Measurements from ENCODE around the gene PNPLA2.

PNPLA2 gene

GRCh38 chr11:783581-784015 lies 35.1 kb upstream of the PNPLA2 start:
- DNase-seq (ENCODE audit: low read depth in 3 of 3) = no peak

GRCh38 chr11:786235-787083 lies 32.3 kb upstream of the PNPLA2 start:
- DNase-seq (ENCODE audit: low read depth in 3 of 3) = no peak

- DNase-seq (ENCODE audit: low read depth in 3 of 3) = no peak
Measured at GRCh38 chr11:787084-787675, 31.5 kb upstream of the PNPLA2 start.

DNA sequence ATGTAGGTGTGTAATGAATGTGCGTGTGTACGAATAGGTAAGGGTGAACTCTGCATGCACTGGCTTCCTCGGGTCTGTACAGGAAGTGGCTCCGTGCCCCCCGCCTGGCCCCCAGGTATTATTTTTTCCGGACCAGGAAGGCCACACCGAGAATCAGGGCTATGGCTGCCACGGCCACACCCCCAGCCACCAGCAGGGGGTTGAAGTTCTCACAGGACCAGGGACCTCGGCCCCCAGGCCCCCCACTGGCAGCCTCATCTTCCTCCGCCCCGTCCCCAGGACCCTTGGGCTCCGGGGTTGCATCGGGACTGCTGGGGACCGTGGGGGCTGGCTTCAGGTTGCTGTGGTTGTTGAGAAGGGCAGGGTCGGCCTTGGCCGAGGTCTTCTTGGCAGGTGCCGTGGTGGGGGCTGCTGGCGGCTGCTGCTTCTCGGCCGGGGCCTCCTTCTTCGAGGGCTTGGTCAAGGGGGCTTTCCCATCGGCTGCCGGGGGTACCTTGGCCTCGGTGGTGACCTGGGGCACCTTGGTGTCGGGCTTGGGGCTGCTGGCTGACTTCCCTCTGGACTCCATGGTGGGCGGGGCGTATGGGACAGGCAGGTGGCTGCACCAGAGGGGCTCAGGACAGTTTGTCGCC lies 30.6 kb upstream of the PNPLA2 start:
- no peak for DNase-seq (ENCODE audit: low read depth in 3 of 3)

DNA sequence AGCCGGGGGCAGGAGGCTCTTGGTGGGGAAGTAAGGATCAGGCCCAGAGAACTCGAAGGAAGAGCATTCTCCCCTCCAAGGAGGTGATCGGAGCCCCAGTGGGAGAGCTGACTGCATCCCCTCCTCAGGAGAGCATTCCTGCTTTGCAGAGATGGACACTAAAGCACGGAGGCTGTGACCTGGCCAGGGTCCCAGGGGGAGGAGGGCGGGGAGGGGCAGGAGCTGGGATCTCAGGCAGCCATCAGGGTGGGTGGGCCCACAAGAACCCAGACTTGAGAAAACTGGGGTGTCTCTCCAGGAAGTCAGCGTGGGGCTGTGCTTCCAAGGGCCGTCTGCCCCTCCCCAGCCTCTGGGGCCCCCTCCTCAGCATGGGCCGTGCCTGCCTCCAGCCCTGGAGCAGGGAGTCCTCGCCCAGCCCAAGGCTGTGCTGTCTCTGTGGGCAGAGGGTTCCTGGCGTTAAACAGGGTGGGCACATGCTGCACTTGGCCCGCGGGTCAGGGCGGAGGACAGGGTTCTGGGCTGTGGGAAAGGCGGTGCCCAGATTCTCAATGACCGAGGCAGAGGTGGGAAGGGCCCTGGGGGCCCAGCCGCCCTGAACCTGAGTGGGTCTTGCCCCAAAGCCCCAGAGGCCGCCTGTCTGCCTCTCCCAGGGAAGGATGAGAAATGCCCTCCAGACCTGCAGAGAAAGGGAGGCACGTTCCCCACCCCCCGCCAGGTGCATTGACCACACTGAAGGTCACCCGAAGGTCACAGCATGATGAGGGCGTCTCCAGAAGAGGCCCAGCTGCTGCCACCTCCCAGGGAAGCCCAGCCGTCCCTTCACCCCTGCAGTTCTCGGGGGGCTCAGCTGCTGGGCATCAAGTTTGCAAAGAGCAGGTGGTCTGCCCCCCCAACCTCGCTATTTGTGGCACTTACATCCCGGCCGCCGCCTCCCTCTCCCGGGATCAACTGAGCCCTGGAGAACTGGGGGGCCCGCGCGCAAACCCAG lies 29.5 kb upstream of the PNPLA2 start:
- no peak for DNase-seq (ENCODE audit: low read depth in 3 of 3)

GRCh38 chr11:789943-790342 lies 28.8 kb upstream of the PNPLA2 start, which contains the start of gene CEND1:
Gene CEND1 (minus strand): TSS chr11:790090. CDS start chr11:788576, 1,514 bp downstream.
- DNase-seq (ENCODE audit: low read depth in 3 of 3) = peak in 1 of 3 experiments; percentile 56

GRCh38 chr11:790721-791564 lies 27.8 kb upstream of the PNPLA2 start:
- DNase-seq (ENCODE audit: low read depth in 3 of 3) = no peak

DNA sequence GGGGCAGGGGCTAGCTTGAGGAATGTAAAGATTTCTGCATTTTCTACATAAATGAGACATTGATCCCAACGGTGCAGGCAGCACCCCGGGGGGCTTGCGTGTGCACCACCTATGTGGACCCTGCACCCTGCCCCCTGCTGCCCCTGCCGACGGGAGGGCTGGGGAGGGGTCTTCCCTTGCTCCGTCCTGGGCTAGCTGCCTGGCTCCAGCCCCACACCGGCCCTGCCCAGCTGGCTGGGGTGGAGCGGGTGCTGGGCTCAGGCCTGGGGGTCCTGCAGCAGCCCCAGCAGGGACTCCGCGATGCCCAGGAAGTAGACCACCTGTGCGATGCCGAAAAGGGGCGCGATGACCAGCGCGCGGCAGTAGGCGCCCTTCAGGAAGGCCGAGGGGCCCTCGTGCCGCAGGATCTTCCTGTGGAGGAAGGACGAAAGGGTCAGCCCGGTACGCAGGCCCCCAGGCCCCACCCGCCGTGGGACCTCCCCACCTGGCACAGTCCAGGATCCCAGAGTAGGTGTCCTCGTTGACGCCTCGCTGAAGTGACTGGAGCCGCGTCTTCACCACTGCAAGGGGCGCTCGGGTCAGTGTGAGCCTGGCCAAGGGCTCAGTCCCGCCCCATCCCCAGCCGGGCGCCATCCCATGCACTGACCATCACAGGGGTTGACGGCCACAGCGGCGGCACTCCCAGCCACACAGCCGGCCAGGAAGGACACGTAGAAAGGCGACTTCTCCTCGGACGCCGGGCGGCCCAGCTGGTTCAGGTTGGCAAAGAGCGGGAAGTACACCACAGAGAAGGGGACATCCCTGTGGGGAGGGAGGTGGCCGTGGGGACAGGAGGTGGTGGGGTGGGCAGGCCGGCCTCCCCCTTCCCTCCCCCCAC lies 26.8 kb upstream of the PNPLA2 start:
- DNase-seq (ENCODE audit: low read depth in 3 of 3) = no peak

- no peak for DNase-seq (ENCODE audit: low read depth in 3 of 3)
Measured at GRCh38 chr11:792535-792821, 26.2 kb upstream of the PNPLA2 start.

- DNase-seq (ENCODE audit: low read depth in 3 of 3) = no peak
Measured at GRCh38 chr11:792873-793272, 25.8 kb upstream of the PNPLA2 start.

GRCh38 chr11:793556-793955 lies 25.2 kb upstream of the PNPLA2 start:
- no peak for DNase-seq (ENCODE audit: low read depth in 3 of 3)

DNA sequence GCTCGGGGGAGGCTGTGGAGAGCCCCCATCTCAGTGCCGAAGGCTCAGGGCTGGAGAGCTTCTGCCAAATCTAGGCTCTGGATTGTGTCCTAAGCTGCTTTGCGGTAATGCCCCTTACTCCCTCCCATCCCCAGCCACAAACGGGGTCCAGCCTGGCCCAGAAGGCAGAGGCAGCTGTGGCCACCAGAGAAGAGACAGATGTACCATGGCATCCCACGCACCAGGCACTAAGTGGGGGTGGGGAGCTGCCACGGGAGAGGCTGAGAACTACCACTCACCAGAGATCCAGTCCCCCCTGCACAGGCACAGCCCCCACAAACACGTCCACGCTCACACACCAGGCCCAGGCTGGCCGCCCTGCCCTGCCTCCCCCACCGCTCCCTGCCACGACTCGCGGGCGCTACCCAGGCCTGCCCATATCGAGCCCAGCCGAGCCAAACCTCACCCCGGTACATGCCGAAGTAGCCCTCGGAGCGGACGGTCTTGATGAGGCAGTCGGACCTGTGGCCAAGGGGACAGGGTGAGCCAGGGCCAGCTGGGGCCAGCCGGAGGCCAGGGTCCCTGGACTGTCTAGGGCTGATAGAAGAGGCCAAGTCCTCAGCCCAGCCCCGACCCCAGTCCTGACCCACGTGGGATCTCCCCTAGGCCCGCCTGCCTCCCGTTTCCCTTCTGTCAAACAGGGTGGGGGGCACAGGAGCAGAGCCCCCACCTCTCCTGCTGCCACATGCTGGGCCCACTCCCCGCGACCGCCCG lies 24.5 kb upstream of the PNPLA2 start:
- DNase-seq (ENCODE audit: low read depth in 3 of 3) = no peak

DNA sequence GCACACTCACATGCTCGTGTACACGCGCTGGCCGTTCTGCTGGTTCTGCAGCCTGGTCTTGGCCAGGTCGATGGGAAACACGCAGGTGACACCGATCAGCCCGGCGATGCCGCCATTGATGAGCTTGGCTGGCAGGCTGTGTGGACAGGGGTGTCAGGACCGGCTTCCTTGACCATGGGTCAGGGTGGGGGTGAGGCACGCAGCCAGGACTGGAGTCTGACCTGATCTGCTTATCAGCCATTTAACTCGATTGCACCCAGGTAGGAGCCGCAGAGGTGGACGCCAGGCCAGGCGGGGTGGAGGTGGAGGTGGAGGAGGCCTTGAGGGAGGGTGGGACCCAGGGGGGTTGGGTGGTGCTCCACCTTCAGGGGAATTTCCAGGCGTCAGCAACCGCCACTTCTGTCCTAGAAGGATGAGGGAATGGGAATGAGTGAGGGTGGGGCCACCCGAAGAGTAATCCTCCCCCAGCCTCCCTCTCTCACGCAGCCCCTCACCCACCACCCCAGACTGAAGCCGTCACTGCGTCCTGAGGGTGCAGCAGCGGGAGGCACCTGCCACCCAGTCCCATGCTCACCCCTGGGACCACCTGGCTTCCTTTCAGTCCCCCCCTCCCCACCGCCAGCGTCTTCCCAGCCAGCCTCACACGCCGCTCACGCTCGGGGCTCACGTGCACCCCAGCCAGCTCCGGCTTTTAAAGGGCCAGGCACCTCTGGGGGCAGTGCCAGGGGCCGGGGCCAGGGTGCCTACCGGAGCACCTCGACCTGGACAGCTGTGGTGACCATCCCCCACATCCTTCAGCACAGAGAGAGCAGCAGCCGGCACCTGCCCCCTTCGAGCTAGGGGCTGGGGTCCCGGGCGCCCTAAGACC lies 23.7 kb upstream of the PNPLA2 start:
- DNase-seq (ENCODE audit: low read depth in 3 of 3) = no peak

DNA sequence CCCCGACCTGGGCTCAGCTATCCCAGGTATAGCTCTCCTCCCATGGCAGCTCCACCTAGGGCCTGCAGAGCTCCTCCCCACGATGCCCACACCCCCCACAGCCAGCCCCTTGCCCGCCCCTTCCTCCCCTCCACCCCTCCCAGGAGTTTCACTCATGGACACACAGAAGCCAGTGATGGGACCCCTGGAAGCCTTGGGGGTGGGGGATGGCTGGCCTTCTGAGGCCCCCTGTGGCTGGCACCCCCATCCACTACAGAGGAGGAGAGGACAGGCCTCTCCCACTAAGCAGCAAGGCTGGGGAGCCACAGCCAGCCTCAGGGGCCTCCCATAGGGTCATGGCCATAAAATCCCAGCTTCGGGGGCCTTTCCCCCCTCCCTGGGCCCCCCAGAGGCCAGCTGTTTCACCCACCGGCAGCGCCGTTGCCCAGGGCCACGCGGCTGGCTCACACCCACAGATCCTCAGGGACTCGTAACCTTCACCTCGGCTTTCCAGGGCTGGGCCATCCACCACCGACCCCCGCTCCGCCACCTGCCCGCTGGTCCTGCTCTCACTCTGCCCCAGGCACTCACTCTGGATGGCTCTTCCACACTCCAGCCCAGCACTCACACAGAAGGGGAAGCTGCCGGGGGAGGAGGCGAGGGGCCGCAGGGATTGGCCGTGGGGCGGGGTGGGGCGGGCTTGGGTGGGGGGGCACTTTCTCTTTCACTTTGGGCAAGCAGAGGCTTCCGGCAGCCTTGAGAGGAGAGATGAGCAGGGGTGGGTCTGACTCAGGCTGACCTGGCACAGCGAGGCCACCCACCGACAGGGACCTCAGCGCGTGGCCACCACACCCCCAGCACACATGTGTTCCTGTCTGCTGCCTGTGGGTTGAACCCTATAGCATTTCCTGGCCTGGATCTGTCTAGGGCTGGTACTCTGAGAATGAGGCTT lies 22.8 kb upstream of the PNPLA2 start:
- peak; percentile 69 to 88 (median 76) for DNase-seq (ENCODE audit: low read depth in 3 of 3)

DNA sequence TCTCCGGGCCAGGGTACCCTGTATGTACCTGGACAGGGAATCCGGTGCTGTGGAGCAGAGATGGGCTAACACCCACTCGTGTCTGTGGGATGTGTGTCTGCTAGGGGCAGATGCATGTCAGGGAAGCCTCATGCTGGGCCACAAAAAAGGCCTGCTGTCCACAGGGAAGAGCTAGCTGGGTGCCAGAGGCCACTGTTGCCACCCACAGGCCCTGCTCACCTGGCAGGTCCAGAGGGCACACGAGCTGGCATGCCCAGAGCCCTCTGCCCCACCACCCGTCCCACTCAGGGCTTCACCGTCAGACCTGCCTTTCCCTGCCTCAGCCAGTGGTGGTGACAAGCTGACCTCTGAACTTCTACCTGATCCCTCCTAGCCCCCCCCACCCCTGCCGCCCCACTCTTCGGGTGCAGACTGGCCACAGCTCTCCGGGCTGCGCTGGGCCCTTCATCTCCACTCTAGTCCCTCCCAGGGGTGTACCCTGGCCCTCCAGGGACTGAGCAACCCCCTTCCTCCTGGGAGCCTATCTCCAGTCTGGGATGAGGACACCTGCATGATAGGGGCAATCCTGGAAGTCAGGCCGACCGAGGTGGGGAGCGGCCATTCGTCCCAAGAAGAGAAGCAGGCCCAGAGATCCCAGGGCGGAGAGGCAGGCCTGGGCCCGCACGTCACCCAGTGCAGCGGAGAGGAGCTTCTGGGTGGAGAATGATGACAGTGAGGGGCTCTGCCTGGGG lies 22.0 kb upstream of the PNPLA2 start:
- no peak for DNase-seq (ENCODE audit: low read depth in 3 of 3)
